Mesenteric fat pad (tissue), 1 donor: ENCODE results near the gene SAMD4A. TPM values are rescaled to one million over a fixed set of nuclear protein-coding genes. Genes with fewer than 3 reads are reported as not detected.

Experiments used
- DNase-seq: peaks from one replicate; pipeline ENCODE4 v3.0.0-alpha.2; 2020; ENCODE audit warnings: low spot score
- total RNA-seq: library from RNA; stranded (reverse); fragmentation: NEBNext Ultra II Directional; extraction: Animal tissue kit (Norgen Biotek cat#: 25700); gene quantifications from one replicate; pipeline ENCODE4 v1.2.1, GENCODE V29; 2021
- donor health status: DM: yes; HTN: yes; CAD: no.

The SAMD4A gene
- total RNA-seq, 1 donor from 2014 or later: 110 TPM

DNA sequence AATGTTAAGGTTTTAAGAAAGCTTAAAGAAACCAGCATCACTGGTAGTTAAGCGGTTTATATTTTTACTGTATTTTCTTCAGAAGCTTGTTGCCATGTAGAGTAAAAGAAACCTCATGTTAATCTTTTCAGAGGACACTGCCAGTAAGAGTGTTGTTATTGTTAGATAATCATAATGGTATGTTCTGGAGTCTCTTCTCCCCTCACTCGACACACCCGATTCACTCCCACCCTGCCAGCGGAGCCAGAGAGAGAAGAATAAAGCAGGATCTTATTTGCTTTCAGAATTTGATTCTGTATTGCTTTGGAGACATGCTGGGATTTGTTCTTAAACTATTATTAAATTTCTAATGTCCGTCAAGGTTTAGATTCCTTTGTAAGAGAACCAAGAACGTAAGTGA lies 113.7 kb downstream of the SAMD4A start:
- no peak for DNase-seq

- no peak for DNase-seq
Observed at GRCh38 chr14:54681811-54682261, 114.9 kb downstream of the SAMD4A start.

DNA sequence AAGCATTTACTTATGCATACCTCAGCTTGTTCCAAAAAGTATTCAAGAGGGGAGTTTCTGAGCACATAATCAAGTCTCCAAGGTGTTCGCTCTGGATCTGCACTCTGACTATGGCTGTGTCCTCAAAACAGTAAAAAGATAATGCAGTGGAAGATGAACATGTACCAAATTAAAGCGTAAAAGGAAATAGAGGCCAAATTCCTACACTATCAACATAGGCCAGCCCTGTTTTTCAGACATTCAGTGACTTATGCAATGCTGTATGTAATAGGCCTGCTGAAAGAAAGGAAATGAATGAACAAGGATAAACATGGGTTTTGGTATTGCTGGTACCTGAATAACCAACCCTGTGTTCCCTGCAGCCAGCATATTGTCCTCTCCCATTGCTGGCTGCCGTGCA lies 115.7 kb downstream of the SAMD4A start:
- DNase-seq: no peak

DNA sequence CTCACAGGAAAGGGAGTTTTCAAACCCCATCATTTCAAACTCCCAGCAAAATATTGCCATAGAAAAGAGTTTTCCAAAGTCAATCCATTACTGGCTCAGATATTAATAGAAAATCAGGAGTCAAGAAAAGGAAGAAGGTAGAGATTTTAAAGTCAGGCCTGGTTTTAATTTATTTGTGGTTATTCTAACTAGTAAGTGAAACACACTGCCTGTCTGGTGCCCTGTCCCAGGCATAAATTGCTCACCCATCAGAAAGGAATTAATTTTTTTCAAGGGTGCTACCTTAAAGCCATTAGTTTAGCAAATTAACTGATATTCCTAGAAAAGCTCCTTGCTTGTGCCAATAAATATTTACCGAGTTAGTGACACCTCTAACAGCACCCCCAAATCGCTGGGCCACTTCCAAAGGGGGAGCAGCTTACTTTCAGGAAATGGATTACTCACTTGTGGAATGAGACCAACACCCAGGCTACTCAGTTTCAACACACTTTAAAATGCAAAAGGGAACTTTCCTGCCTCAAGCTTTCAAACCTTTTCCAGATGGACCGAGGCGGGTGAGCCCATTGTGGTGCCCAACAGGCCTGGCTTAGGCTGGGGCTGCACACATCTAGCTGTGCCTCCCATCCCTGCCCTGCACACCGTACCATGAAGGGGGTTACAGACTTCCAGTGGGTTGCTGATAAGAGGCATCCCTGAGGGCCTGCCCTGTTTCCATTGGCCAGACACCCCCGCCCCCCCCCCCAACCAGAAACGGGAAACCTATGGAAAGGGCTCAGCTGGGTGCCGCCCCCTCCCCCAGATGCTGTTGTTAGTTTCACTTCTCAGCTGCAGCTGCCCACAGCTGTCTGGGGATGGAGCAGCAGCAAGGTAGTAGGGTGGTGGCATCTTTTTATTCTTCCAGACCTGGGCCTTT lies 117.2 kb downstream of the SAMD4A start:
- DNase-seq: no peak

DNA sequence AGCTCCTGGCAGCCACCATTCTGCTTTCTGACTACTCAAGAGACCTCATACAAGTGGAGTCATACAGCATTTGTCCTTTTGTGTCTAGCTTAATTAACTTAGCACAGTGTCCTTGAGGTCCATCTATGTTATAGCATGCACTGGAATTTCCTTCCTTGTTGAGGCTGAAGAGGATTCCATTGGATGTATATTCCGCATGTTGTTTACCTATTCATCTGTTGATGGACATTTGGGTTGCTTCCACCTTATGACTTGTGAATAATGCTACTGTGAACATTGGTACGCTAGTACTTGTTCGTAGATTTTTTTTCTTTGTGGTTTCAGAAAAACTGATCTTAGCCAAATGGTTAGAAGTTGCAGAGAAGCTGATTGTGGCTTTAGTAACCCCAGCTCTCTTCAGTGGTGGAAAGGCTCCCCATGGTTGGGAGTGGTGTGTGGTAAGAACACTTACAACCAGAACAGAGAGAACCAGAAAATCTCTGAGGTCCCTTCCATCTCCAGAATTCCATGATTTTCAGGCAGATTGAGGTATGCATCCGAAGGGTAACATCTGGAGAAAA lies 118.4 kb downstream of the SAMD4A start:
- DNase-seq: no peak

DNA sequence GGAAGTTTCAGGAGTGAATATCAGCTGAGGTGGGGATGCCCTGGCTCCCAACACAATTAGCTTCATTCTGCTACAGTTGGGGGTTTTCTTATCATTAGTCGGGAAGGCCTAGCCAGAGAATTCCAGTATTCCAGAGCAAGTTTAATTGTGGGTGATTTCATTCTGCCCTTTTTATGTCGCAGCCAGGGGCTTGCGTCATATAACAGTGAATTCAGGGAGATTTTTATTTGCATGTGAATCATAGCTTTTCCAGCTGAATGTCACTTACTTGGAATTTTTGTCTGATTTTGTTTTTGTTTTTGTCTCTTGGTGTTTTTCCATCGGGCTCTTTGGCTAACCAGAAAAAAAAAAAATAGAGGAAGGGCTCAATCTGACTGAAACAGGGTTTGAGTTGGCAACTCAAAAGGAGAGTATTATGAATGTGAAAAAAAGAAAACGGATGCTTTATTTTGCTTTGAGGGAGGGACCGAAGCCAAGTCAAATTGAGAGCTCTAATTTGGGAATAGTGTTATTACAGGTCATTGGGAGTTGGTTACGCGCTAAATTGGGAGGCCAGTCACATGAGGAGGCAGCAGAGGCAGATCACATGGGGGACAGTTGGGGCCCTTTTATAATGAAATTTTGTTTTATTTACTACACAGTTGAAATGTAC lies 119.4 kb downstream of the SAMD4A start:
- no peak for DNase-seq

- no peak for DNase-seq
Observed at GRCh38 chr14:54686871-54687749, 120.2 kb downstream of the SAMD4A start.

DNA sequence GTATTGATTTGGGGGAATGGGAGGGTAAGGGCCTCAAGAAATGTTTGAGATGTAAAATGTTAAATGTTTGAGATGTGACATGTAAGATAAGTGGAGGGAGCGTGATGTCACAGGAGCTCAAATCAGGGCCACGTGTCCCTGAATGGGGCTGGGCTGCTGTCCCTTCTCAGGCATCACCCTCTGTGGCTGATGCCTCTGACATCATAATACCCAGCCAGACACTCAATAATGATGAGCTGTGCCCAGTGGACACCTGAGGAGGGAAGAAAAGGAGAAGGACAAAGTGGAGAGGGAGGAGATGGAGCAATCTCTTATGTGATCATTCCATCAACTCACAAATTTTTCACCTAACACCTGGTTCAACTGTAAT lies 120.8 kb downstream of the SAMD4A start:
- DNase-seq: no peak

- no peak for DNase-seq
Observed at GRCh38 chr14:54688229-54688628, 121.3 kb downstream of the SAMD4A start.

- DNase-seq: no peak
Observed at GRCh38 chr14:54689928-54690327, 123.0 kb downstream of the SAMD4A start.

- no peak for DNase-seq
Observed at GRCh38 chr14:54690887-54691286, 124.0 kb downstream of the SAMD4A start.

DNA sequence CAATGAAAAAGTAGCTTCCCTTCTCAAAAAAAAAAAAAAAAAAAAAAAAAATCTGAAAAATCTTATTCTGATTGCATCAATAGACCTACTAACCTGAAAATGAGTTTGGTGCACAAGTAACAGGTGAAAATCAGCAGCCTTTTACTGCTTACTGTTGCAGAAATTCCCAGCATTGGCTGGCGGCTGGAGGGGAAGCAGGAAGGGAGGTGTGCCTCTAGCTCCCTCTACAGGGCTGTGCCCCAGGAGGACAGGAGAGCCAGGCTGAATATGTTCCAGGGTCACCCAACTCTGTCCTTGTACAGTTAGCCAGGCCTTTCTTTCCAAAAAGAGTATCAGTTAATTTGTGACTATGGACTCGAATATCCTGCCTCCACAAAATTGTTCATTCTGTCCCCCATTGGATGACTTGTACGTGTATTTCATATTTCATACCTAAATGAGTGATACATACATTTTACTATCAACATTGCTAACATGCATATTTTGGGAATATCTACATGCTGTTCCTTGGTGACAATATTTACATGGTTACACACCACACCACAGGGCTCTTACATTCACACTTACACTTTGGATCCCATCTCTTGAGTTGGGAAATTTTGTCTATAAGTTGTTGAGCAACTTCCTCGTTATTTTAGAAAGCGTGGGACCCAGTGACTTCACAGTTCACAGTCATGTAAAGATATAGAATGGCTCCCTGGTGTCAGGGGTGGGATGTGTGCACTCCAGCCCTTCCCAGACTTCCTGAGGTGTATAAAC lies 124.8 kb downstream of the SAMD4A start:
- no peak for DNase-seq

- DNase-seq: no peak
Observed at GRCh38 chr14:54692284-54692772, 125.4 kb downstream of the SAMD4A start.

GRCh38 chr14:54693761-54694160 lies 126.8 kb downstream of the SAMD4A start:
- DNase-seq: no peak

GRCh38 chr14:54695196-54695595 lies 128.3 kb downstream of the SAMD4A start:
- DNase-seq: no peak

GRCh38 chr14:54697001-54697400 lies 130.1 kb downstream of the SAMD4A start:
- no peak for DNase-seq

- DNase-seq: no peak
Observed at GRCh38 chr14:54697803-54698202, 130.9 kb downstream of the SAMD4A start.

- DNase-seq: no peak
Observed at GRCh38 chr14:54698501-54698900, 131.6 kb downstream of the SAMD4A start.

GRCh38 chr14:54698966-54699530 lies 132.1 kb downstream of the SAMD4A start:
- no peak for DNase-seq

DNA sequence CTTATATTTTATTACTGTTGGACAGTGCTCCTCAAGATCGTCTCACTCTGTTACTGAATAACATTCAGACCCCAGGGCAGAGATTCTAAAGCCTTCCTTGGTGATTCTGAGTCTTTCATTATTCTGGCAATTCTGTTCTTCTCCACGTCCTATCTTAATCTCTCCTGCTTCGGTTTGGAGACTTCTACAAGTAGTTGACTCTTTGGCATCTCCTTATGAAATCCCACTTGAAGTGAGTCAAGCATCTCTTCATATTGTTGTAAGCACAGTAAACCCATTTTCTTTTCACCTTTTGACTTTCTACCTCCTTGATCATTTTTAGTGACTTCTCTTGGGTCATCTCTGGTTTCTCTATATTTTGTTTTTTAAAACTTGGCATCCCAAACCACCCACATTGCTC lies 132.8 kb downstream of the SAMD4A start:
- DNase-seq: no peak
